ENCODE measurements around the gene RSPH9. TPM values are rescaled to one million over a fixed set of nuclear protein-coding genes. Genes with fewer than 3 reads are reported as not detected.
"Not testable (repeated sequence)": the region's sequence is repeated elsewhere in the genome, so short reads cannot be mapped to it uniquely, and the experiment has no call there.

RSPH9 gene
- total RNA-seq, 2 donors from 2014 or later, result 0.19 to 0.23 TPM

DNA sequence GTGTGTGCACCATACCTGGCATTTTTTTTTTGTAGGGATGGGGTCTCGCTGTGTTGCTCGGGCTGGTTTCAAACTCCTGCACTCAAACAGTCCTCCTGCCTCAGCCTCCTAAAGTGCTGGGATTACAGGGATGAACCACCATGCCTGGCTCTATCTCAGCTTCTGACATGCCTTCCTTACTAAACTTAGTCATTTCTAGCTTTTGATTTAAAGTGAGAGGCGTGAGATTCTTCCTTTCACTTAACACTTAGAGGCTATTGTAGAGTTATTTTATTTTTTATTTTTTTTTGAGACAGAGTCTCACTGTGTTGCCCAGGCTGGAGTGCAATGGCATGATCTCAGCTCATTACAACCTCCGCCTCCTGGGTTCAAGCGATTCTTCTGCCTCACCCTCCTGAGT, 18.1 kb downstream of the RSPH9 start:
- intact Hi-C loops (cut with DNase I); DNase-seq (ENCODE audit: low spot score): not testable (repeated sequence)

DNA sequence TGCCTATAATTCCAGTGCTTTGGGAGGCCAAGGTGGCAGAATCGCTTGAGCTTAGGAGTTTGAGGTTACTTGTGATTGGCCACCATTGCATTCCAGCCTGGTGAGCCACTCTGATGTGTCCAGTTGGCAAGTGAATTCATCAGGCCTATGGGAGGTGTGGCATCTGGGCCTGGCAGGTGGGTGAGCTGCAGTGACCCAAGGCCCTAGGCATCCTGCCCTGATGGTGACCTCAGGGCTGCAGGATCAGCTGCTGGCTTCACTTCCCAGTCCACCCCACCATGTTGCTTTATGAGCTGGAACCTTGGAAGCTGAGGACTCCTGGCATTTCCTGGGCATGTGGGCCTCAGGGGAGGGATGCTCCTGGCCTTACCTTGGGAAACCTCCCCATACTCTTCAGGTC, 20.5 kb downstream of the RSPH9 start:
- no peak for DNase-seq (ENCODE audit: low spot score)
- intact Hi-C loops (cut with DNase I), result loop anchor here (5.0 kb wide), 3 partner anchors 92 to 412 kb away; partner anchors contain the start of gene VEGFA (in 1 of the 2)

DNA sequence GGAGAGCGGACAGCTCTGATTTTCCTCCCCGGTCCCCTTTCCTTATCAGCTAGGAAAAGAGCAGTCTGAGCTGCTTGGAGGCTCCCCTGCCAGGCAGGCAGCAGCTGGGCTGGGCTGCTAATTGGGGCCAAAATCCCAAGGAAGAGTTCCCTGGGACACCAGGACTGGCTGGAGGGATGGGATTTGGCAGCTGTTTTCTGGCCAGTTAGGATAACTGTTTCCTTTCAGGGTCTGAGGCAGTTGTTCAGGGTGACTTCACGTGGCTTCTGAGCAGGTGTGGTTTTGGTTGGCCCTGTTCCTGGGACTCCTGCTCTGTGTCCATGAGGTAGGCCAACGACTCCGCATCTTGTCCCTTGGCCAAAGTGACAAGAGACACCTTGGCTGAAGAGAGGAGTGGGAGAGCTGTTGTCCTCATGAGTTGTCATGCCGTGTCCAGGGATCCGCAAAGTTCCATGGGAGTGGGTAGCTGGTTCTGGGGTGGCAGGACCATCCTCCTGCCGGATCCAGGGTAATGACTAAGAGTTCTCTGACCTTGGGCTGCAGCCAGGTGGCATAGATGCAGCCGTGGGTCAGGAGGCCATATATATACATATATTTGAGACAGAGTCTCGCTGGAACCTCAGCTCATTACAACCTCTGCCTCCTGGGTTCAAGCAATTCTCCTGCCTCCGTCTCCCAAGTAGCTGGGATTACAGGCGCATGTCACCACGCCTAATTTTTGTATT, 21.5 kb downstream of the RSPH9 start:
- intact Hi-C loops (cut with DNase I), result loop anchor here (5.0 kb wide), 3 partner anchors 91 to 411 kb away; partner anchors contain the start of gene VEGFA (in 1 of the 2)
- peak; percentile 66 for DNase-seq (ENCODE audit: low spot score)

DNA sequence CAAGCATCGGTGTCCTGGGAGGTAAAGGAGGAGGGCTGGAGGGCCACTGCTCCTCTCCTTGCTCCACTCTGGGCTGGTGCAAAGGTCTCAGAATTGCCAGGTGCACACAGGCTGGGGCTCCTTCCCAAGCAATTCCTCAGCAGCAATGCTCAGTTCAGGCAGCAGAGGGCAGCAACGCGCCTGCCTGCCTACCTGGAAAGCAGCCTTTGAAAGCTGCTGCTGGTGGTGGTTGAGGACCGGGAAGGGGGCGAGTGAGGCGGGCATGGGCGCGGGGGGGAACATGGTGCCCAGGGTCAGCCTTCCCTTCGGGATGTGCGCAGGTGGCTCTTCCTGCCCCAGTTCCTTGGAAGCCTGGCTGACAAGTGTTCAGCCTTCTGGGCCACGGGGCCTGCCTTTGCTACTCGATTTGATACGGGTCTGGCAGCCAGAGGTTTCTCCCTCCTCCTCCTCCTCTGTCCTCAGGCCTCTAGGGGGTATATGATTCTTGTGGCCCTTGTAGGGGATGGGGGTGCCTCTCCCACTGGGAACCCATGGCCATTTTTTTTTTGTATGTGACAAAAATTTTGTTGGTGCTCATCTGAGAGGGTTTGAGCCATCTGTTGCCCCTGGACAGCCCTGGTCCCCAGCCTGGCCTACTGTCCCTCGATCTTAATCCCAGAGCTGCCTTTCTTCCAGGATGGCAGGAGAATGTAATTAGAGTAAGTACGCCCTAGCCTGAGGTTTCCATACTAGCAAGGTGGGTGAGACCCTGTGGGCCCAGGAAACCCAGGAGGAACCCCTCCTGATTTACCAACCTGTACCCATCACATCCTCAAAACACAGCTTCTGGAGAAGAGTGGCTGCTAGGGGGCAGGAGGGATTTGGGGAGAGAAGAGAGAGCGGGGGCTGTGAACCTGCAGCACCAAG, 22.7 kb downstream of the RSPH9 start:
- intact Hi-C loops (cut with DNase I), result loop anchor here (1.0 to 5.0 kb wide), 4 partner anchors 90 to 412 kb away; partner anchors contain the start of gene VEGFA (in 1 of the 2)
- peak; percentile 93 for DNase-seq (ENCODE audit: low spot score)

DNA sequence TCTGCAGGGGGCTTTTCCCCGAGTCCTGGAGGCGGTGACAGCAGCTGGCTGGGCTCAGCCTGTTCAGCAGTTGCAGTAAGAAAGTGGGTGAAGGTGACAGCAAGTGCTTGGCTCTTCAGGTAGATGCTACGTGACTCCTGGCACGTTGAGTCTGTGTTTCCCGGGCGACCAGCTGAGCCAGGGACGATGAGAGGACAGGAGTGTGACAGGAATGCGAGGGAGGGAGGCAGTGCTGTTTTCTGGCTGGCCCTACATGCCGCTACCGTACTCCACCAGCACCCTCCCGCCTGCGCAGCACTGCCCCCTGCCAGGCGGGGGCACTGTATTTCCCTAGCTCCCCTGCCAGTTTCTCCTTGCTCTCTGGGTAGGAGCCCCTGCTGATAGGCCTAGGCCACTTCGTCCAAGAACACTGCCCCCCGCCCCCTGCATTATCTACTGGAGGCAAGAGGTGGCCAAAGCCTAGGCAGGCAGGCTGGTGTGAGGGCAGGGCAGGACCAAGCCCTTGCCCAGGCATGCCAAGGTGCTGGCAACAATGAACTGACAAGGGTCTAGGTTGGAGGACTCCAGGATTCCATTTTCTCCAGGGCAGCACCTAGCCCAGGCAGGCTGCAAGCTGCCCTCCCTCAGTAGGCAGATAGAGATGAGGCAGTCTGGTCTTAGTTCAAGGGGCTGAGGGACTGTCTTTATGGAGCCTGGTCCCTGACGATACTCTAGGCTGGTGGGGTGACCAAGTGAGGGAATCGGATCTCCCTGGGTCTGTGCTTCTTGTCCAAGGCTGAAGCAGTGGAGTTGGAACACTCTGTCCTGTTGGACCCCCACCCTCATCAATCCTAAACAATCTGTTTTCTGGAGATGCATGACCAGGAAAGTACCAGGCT, 23.6 kb downstream of the RSPH9 start:
- intact Hi-C loops (cut with DNase I), result loop anchor here (5.0 kb wide), 3 partner anchors 89 to 409 kb away; partner anchors contain the start of gene VEGFA (in 1 of the 2)
- peak; percentile 82 for DNase-seq (ENCODE audit: low spot score)

DNA sequence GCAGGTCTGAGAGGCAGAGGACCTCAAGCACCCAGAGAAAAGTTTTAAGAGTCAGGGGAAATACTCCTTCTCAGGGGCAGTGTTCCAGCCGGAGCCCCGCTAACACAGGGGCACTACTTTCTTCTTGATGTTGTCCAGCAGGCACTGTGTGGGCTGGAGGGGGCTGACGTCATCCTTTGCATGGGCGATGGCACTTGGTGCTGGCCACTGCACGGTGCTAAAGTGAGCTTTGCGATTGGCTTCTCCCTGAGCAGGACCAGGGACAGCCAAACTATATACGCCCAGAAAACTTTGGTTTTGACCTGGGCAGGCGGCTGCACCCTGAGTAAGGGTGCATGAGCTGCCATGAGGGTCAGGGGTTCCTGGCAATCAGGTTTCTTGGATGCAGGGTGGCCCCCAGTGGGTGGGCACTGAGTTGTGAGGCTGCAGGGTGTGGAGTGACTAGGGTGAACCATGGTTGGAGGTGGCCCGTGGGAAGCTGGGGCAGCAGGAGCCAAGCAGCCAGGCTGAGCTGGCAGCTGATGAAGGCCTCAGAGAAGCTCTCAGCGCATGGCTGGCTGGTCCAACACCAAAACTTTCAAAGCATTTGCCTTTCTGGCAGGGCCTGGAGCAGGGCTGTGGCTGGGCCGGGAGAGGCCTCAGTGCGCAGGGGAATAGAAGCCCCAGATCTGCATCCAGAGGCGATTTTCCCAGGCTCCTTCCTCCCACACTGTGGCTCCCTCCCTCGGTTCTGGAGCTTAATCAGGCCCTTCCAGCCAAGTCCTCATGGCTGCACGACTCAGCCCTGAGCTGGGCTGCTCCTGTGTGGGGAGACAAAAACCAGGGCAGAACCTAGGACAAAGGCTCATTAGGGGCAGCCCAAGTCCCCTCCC, 24.4 kb downstream of the RSPH9 start:
- DNase-seq (ENCODE audit: low spot score), result peak; percentile 91
- intact Hi-C loops (cut with DNase I), result loop anchor here (5.0 kb wide), 3 partner anchors 88 to 408 kb away; partner anchors contain the start of gene VEGFA (in 1 of the 2)

DNA sequence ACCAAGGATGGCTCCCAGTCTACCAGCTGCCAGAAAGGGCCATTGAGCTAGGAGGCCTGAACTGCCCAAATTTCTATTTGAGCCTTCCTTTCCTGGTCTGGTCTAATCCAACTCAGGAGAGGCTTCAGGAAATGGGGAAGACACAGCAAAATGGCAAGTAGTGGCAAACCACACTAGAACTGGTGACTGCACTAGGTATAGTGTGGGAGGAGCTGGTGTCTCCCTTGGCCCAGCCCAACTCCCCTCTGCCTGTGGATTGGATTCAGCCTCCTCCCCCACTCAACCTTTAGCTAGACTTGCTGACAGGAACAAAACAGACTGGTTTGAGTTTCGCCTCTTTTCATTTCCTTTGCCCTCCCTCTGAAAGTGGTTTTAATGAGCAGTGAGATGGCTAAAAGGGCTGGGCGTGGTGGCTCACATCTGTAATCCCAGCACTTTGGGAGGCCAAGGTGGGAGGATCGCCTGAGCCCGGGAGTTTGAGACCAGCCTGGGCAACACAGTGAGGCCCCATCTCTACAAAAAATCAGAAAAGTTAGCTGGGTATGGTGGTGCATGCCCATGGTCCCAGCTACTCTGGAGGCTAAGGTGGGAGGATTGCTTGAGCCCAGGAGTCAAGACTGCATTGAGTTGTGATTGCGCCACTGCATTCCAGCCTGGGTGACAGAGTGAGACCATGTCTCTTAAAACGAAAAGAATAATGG, 25.2 kb downstream of the RSPH9 start:
- peak; percentile 64 for DNase-seq (ENCODE audit: low spot score)
- intact Hi-C loops (cut with DNase I), result loop anchor here (5.0 kb wide), 3 partner anchors 87 to 407 kb away; partner anchors contain the start of gene VEGFA (in 1 of the 2)

DNA sequence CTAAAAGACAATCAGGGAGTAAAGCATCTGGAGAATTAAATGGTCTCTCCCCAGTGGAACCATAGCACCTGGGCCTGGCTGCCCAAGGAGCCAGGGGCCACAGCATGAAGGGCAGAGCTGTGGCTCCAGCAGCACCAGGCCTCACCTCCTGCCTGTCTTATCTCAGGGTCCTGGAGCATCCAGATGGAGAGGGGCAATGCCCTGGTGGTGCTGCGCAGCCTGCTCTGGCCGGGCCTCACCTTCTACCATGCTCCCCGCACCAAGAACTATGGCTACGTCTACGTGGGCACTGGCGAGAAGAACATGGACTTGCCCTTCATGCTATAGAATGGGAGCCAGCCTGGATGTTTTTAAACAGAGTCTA, 25.8 kb downstream of the RSPH9 start:
- DNase-seq (ENCODE audit: low spot score), result peak; percentile 58
- intact Hi-C loops (cut with DNase I), result no loop called here

DNA sequence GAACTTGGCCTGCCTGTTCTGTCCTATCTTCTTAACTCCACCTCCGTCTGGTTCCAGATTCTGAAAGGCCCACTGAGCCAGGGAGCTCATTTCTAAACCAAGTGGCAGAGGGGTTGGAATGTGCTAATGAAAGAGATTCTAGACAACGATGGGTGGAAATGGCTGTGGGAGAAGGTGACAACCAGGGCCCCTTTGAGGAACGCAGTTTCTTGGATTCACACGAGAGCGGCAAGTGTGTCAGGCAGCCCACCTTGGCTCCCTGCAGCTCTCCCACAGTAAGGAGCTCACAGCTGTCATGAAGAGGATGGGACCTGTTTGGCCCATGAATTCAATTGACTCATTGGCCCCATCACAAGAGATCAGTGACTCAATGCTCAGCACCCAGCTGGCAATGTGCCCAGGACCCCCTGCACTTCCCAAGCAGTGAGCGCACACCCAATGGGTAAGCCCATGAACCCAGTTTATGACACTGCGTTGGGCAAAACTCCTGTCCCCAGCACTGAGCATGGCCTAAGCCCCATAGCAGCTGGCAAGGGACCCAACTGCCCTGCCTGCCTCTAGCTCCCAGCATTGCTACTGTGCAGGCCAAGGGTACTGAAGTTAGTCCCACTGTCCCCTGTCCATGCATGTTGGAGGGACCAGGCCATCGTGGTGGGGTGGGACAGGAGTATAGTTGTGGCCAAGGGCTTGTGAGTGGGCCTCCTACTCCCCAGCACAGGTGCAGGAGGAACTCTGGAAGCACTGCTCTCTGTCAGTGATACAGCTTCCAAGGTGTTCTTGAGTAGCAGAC, 26.4 kb downstream of the RSPH9 start:
- peak; percentile 74 for DNase-seq (ENCODE audit: low spot score)
- intact Hi-C loops (cut with DNase I), result no loop called here

DNA sequence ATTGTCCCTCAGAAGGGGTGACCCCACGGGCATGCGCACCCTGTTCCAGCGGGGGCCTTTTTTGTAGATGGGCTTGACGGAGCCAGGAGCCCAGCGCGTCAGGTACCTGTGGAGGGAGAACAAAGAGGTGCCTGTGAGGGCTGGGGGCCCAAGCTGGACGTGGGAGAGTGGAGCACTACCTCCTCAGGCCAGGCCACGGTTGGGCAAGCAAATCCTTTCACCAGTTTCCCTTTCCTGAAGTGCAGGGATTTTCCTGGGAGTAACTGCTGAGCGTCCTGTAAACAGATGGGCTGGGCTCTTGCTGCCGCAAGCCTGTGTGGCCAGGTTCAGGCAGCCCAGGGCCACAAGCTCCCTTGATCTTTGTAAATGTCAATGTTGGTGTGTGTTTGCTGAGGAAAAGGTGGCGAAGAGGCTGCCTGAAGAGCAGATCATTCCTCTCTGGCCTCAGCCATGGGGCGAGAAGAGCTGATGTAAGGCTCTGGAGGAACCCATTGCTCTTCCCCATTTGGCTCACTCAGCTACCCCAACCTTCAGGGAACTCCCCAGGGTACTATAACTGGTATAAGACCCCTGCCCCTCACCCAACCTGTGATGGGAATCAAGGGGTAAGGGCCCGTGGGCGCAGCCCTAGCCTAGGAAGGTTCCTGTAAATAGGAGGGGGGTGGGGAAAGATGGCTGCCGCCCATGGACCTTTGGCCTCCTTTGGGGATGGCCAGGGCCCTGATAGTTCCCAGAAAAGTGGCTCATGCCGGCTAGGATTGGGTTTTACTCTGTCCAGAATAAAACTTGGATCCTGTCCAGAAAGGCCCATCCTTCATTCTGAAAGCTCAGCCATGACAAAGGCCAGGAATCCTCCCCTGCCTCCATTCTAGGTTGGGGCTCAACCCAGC, 27.2 kb downstream of the RSPH9 start:
- peak; percentile 84 for DNase-seq (ENCODE audit: low spot score)
- intact Hi-C loops (cut with DNase I), result loop anchor here in 1 of 2 donors (2.0 kb wide), 1 partner anchor 15 kb away; the partner anchor contains the start of gene MRPS18A

DNA sequence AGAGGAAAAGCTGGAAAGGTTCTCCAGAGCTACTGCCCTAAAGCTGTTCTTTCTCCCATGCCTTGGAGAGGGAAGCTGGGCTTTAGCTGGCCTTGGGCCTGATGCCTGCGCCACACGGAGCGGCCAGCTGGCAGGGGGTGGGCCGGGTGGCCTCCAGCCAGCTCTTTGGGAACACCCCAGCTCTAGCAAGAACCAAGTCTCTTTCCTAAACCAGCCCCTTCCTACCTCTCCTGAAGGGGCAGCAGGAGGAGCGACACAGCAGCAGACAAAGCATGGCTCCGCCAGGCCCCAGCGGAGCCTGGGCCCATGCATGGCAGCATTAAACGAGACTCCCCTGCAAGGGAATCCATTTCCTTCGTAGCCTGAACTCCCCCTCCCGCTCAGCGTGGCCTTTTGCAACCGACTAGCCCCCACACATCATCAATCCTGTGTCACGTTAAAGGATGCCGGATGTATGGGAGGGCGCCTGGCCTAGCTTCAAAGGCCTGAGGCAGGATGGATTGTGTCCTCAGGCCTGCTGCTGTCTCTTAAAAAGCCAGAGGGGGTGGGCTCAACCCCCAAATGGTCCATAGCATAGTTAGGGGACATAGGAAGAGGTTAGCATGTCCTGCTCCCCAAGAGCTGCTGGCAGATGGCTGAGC, 28.7 kb downstream of the RSPH9 start:
- DNase-seq (ENCODE audit: low spot score), result peak; percentile 69
- intact Hi-C loops (cut with DNase I), result loop anchor here in 1 of 2 donors (1.0 to 2.0 kb wide), 2 partner anchors 13 to 27 kb away; partner anchors contain the start of gene MRPS18A

DNA sequence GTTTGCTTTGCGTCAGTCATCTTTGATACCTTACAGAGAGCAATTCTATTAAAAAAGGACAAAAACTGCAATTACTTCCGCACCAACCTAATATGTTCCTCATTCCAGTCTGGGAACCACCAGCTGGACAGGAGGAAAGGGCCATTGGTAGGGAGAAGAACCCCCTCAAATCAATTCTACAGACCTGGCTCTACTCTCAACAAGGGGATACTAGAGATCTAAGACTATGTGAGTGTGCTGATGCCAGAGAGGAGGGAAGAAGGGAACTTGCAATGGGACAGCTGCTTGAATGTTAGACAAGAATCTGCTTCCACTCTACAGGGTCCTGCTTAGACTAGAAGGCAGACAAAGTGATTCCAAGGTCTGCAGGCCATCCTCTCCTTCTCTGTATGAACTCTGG, 29.5 kb downstream of the RSPH9 start:
- intact Hi-C loops (cut with DNase I), result loop anchor here in 1 of 2 donors (1.0 kb wide), 1 partner anchor 26 kb away; no protein-coding TSS in a partner anchor

DNA sequence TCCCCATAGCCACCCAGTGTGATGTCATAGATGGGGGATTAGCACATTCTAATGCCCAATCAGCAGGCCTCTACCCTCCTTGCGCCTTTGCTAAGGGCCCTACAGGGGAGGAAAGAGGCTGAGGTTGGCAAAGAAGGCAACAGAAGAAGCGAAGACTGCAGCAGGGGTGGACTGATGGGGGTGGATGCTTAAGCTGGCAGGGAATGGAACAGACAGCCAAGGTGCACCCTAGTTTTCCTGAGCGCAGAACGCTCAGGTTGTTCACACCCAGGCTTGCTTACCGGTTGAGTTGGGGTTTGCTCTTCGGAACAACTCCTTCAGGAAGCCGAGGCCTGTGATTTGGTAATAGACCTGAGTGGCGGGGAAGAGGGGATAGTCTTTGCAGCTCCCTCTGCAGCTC, 30.1 kb downstream of the RSPH9 start:
- intact Hi-C loops (cut with DNase I), result loop anchor here in 1 of 2 donors (1.0 kb wide), 1 partner anchor 25 kb away; no protein-coding TSS in a partner anchor
- peak; percentile 20 for DNase-seq (ENCODE audit: low spot score)

More for the DNA sequence above, 29.5 kb downstream of the RSPH9 start:
- no peak for DNase-seq (ENCODE audit: low spot score)

DNA sequence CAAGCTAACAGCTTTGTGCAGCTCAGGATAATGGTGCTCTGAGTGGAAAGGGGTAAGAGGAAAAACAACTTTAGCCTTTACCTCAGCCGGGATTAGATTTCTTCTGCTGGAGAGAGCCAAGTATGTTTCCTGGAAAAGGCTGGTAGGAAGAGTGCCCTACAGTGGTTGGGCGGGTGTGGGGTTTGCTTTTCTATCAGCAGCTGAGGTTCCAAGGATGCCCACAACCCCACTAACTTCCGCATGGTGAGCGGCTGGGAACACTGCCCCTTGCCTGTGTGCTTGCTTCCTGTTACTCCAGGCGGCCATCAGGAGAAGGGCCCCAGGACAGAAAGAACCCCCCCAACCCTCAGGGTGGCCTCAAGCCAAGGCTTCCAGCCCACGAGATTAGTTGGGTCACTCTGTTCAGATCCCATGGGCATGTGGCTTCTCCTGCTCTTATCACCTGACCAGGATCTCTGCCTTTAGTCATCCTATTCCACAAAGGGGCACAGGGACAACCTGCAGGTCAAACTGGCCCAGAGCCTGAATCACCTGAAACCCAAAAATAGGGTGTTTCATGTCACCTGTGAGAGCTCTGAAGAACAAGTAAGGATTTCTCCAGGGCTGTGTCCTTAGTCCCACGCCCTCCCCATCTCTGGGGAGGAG, 32.2 kb downstream of the RSPH9 start:
- peak; percentile 35 for DNase-seq (ENCODE audit: low spot score)
- intact Hi-C loops (cut with DNase I), result no loop called here

All from posterior vena cava (tissue), 2 donors.